Neuron (in vitro differentiated cells): ENCODE results near the gene RNF34.
"Not testable (repeated sequence)": the region's sequence is repeated elsewhere in the genome, so short reads cannot be mapped to it uniquely, and the experiment has no call there.

Source experiments
- H2AFZ ChIP-seq: one replicate; pipeline ENCODE4 v1.6.1; 2013; ENCODE audit warnings: low read depth, mild to moderate bottlenecking, inconsistent platforms, low read length, moderate library complexity
- H3K27me3 ChIP-seq: one replicate; pipeline ENCODE4 v1.6.1; 2013; ENCODE audit warnings: low read length; ENCODE audit not compliant: insufficient read depth
- H3K36me3 ChIP-seq: one replicate; pipeline ENCODE4 v1.6.1; 2013; ENCODE audit warnings: low read length; ENCODE audit not compliant: insufficient read depth
- H3K4me1 ChIP-seq: one replicate; pipeline ENCODE4 v1.6.1; 2013; ENCODE audit warnings: low read length; ENCODE audit not compliant: insufficient read depth
- H3K4me3 ChIP-seq: 2 replicates; pipeline ENCODE4 v1.5.1; 2013; ENCODE audit warnings: mild to moderate bottlenecking, low read length, moderate library complexity
- H3K9me3 ChIP-seq: one replicate; pipeline ENCODE4 v1.6.1; 2013; ENCODE audit warnings: low read length

The RNF34 gene

DNA sequence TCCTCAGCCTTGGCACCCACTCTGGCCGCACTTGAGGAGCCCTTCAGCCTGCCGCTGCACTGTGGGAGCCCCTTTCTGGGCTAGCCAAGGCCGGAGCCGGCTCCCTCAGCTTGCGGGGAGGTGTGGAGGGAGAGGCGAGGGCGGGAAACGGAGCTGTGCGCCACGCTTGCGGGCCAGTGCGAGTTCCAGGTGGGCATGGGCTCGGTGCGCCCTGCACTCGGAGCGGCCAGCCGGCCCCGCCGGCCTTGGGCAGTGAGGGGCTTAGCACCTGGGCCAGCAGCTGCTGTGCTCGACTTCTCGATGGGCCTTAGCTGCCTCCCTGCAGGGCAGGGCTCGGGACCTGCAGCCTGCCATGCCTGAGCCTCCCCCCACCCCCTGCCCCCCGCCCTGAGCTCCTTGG, 25.6 kb upstream of the RNF34 start:
- H3K4me1 ChIP-seq, H3K4me3 ChIP-seq, H3K27me3 ChIP-seq, H3K9me3 ChIP-seq, H2AFZ ChIP-seq, H3K36me3 ChIP-seq: not testable (repeated sequence)

DNA sequence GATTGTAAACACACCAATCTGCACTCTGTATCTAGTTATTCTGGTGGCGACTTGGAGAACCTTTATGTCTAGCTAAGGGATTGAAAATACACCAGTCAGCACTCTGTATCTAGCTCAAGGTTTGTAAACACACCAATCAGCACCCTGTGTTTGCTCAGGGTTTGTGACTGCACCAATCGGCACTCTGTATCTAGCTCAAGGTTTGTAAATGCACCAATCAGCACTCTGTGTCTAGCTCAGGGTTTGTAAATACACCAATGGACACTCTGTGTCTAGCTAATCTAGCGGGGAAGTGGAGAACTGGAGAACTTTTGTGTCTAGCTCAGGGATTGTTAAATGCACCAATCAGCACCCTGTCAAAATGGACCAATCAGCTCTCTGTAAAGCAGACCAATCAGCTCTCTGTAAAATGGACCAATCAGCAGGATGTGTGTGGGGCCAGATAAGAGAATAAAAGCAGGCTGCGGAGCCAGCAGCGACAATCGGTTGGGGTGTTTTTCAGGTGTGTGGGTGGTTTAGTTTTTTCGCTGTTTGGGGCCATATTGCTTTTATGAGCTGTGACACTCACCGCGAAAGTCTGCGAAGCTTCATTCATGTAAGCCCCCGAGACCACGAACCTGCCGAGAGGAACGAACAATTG, 24.9 kb upstream of the RNF34 start:
- not testable (repeated sequence) for H3K4me3 ChIP-seq, H3K27me3 ChIP-seq, H3K9me3 ChIP-seq, H3K36me3 ChIP-seq, H2AFZ ChIP-seq, H3K4me1 ChIP-seq

DNA sequence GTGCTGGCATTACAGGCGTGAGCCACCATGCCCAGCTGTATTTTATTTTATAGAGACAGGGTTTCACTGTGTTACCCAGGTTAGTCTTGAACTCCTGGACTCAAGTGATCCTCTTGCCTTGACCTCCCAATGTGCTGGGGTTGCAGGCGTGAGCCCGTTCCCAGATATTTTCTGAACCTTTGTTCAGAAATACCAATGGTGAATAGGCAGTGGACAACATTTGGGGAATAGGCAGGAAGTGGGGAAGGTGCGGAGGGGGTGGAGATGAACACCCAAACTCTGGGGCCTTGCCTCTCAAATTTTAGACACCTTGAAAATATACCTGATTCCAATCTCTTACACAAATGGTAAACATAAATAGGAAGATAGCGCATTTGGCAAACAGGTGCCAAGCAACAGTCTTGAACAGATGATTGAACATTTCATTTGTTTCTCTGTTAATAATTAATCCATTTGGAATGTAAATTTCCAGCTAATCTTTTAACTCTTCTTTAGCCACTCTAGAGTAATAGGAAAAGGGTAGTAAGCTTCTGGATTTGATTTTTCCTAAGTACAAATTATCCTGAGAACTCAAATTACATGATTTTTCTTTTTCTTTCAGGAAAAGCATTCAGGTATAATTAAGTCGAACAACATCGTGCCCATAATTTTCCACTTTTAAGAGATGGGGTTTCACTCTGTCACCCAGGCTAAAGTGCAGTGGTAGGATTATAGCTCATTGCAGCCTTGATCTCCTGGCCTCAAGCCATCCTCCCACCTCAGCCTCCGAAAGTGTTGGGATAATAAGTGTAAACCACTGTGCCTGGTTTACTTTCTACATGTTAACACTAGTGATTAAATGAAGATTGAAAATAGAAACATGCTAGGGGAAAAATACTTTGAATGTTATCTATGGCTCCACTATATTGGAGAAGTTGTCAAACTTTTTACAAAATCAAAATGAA, 22.9 kb upstream of the RNF34 start:
- Histone ChIP-seq H3K9me3 (no peaks in the 10 kb centered on the region), H2AFZ (no peak overlapping the region), H3K4me3 (no peak overlapping the region)

DNA sequence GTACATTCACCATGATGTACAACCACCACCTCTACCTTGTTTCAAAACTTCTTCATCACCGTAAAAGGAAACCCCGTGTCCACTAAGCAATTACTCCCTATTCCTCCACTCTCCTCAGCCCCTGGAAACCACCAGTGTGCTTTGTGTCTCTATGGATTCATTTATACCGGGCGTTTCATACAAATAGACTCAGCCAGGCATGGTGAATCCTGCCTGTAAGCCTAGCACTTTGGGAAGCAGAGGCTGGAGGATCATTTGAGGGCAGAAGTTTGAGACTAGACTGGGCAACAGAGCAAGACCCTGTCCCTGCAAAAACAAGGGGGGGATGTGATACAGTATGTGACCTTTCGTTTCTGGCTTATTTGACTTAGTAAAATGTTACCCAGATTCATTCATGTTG, 21.2 kb upstream of the RNF34 start:
- no peaks in the 10 kb centered on the region for H3K27me3 ChIP-seq
- no peak overlapping the region for H3K4me3 ChIP-seq
- H3K9me3 ChIP-seq = no peaks in the 10 kb centered on the region
- no peak overlapping the region for H2AFZ ChIP-seq
- H3K36me3 ChIP-seq = no peaks in the 10 kb centered on the region
- H3K4me1 ChIP-seq = no peaks in the 10 kb centered on the region

More for the DNA sequence above, 22.9 kb upstream of the RNF34 start:
- Histone ChIP-seq H3K4me1 (no peaks in the 10 kb centered on the region), H3K36me3 (no peaks in the 10 kb centered on the region), H3K27me3 (no peaks in the 10 kb centered on the region)

DNA sequence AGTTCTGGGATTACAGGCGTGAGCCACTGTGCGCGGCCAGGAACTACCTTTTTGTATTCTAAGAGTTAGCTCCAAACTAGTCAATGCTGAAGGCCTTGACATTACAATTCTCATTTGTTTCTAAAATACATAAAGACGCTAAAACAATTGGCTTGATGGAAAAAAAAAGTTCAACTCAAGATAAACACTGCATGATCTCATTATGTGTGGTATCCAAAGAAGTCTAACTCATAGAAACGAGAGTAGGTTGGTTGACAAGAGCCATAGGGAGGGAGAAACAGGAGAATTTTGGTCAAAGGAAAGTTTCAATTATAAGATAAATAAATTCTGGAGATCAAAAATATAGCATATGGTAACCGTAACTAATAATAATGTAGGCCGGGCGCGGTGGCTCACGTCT, 20.0 kb upstream of the RNF34 start:
- no peak overlapping the region for H3K4me3 ChIP-seq
- no peaks in the 10 kb centered on the region for H3K9me3 ChIP-seq
- no peaks in the 10 kb centered on the region for H3K27me3 ChIP-seq
- H3K36me3 ChIP-seq = no peaks in the 10 kb centered on the region
- H3K4me1 ChIP-seq = no peaks in the 10 kb centered on the region
- H2AFZ ChIP-seq = no peak overlapping the region

- Histone ChIP-seq H3K4me3 (no peak overlapping the region), H3K4me1 (no peaks in the 10 kb centered on the region), H3K9me3 (no peaks in the 10 kb centered on the region), H3K27me3 (no peaks in the 10 kb centered on the region), H3K36me3 (no peaks in the 10 kb centered on the region), H2AFZ (no peak overlapping the region)
Measured at GRCh38 chr12:121383601-121384021, 16.3 kb upstream of the RNF34 start.

DNA sequence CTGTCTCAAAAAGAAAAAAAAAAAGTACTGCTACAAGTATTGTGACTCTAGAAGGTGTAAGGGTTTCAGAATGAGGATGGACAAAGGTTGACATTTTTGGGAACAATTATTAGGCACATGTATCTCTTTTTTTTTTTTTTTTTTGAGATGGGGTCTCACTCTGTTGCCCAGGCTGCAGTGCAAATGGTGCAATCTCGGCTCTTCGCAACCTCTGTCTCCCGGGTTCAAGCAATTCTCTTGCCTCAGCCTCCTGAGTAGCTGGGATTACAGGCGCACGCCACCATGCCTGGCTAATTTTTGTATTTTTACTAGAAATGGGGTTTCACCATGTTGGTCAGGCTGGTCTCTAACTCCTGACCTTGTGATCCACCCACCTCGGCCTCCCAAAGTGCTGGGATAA, 15.0 kb upstream of the RNF34 start:
- not testable (repeated sequence) for H2AFZ ChIP-seq, H3K27me3 ChIP-seq, H3K4me1 ChIP-seq, H3K4me3 ChIP-seq, H3K36me3 ChIP-seq, H3K9me3 ChIP-seq

GRCh38 chr12:121388421-121388981, 11.4 kb upstream of the RNF34 start:
- no peaks in the 10 kb centered on the region for H3K9me3 ChIP-seq
- no peak overlapping the region for H3K4me3 ChIP-seq
- no peaks in the 10 kb centered on the region for H3K36me3 ChIP-seq
- no peaks in the 10 kb centered on the region for H3K4me1 ChIP-seq
- H3K27me3 ChIP-seq = no peaks in the 10 kb centered on the region
- no peak overlapping the region for H2AFZ ChIP-seq

DNA sequence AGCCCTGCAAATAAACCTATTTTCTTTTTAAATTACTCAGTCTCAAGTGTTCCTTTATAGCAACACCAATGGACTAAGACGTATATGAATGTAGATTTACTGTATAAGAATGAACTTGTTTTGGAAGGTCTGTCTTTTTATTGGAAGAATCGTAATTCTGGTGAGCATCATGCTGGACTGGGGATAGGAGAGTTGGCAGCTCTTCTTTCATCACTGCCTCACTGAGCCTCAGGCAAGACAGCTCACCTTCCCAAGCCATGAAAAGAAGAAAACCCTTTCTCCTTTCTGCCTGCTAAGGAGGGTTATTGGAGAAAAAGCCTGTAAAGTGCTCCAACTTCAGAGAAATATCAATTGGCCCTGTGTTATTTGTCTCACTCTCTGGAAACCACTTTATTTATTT, 9.1 kb upstream of the RNF34 start:
- no peaks in the 10 kb centered on the region for H3K9me3 ChIP-seq
- no peak overlapping the region for H2AFZ ChIP-seq
- H3K4me1 ChIP-seq = no peaks in the 10 kb centered on the region
- H3K36me3 ChIP-seq = no peaks in the 10 kb centered on the region
- H3K27me3 ChIP-seq = no peaks in the 10 kb centered on the region
- no peak overlapping the region for H3K4me3 ChIP-seq

- H2AFZ ChIP-seq = no peak overlapping the region
- no peaks in the 10 kb centered on the region for H3K36me3 ChIP-seq
- no peaks in the 10 kb centered on the region for H3K27me3 ChIP-seq
- H3K4me1 ChIP-seq = no peaks in the 10 kb centered on the region
- H3K4me3 ChIP-seq = no peak overlapping the region
- H3K9me3 ChIP-seq = no peaks in the 10 kb centered on the region
Measured at GRCh38 chr12:121391619-121392324, 8.1 kb upstream of the RNF34 start.

- Histone ChIP-seq H3K36me3 (no peaks in the 10 kb centered on the region), H3K4me3 (no peak overlapping the region), H3K4me1 (no peaks in the 10 kb centered on the region), H2AFZ (no peak overlapping the region), H3K9me3 (no peaks in the 10 kb centered on the region), H3K27me3 (no peaks in the 10 kb centered on the region)
Measured at GRCh38 chr12:121392325-121392716, 7.6 kb upstream of the RNF34 start.

DNA sequence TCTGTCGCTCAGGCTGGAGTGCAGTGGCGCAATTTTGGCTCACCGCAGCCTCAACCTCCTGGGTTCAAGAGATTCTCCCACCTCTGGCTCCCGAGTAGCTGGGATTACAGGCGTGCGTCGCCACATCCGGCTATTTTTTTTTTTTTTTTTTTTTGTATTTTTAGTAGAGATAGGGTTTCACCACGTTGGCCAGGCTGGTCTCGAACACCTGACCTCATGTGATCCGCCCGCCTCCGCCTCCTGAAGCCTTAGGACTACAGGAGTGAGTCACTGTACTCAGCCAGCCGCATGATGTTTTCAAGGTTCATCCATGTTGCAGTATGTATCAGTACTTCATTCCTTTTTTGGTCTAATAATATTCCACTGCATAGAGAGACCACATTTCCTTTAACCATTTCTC, 2.4 kb upstream of the RNF34 start:
- Histone ChIP-seq H3K9me3 (no peaks in the 10 kb centered on the region), H3K4me1 (peaks cover 22% of the 10 kb centered on the region), H3K36me3 (no peaks in the 10 kb centered on the region), H3K4me3 (no peak overlapping the region), H2AFZ (no peak overlapping the region), H3K27me3 (no peaks in the 10 kb centered on the region)

- H3K27me3 ChIP-seq = no peaks in the 10 kb centered on the region
- no peaks in the 10 kb centered on the region for H3K9me3 ChIP-seq
- no peak overlapping the region for H2AFZ ChIP-seq
- peaks cover 22% of the 10 kb centered on the region for H3K4me1 ChIP-seq
- H3K4me3 ChIP-seq = peak overlapping the region; percentile 93
- peaks cover under 1% of the 10 kb centered on the region for H3K36me3 ChIP-seq
Measured at GRCh38 chr12:121398355-121398754, 1.6 kb upstream of the RNF34 start.
